Keratinocyte (primary cell): ENCODE results near the gene SMYD3. TPM values are rescaled to one million over a fixed set of nuclear protein-coding genes. Genes with fewer than 3 reads are reported as not detected.

Experiments
- DNase-seq: peaks from one replicate; pipeline ENCODE4 v3.0.0-alpha.2; 2011; ENCODE audit warnings: low read depth, missing footprints, low spot score
- FAIRE-seq: peaks from 2 replicates; lab custom pipeline; 2011; peaks lifted over from hg19 to GRCh38; lab: Jason Lieb, UNC
- H2AFZ ChIP-seq: 2 replicates; pipeline ENCODE4 v1.6.0; 2012; ENCODE audit warnings: low read length, control low read depth, inconsistent platforms; ENCODE audit not compliant: control insufficient read depth
- H3K27ac ChIP-seq: 2 replicates; pipeline ENCODE4 v1.5.1; 2011; ENCODE audit warnings: low read length; ENCODE audit not compliant: control insufficient read depth, insufficient read depth
- H3K27me3 ChIP-seq: 3 replicates; pipeline ENCODE4 v1.6.0; 2011; ENCODE audit warnings: low read length; ENCODE audit not compliant: control insufficient read depth, insufficient read depth; ENCODE audit errors: extremely low read depth
- H3K36me3 ChIP-seq, 2 experiments: 2 replicates in 1 of 2; 3 replicates in 1 of 2; pipeline ENCODE4 v1.5.1; 2011; ENCODE audit warnings: low read length in 2 of 2, mild to moderate bottlenecking in 1 of 2; ENCODE audit not compliant: control insufficient read depth in 2 of 2, insufficient read depth in 2 of 2; ENCODE audit errors: extremely low read depth in 1 of 2
- H3K4me1 ChIP-seq: 3 replicates; pipeline ENCODE4 v1.5.1; 2011; ENCODE audit warnings: low read length; ENCODE audit not compliant: control insufficient read depth, insufficient read depth; ENCODE audit errors: extremely low read depth
- H3K4me2 ChIP-seq: 3 replicates; pipeline ENCODE4 v1.6.0; 2011; ENCODE audit warnings: low read depth, low read length; ENCODE audit not compliant: control insufficient read depth, insufficient read depth; ENCODE audit errors: extremely low read depth
- H3K4me3 ChIP-seq, 3 experiments: fragments of 200-600 bp in 1 of 3; sonication (generic) in 1 of 3; 2 replicates in 2 of 3; 3 replicates in 1 of 3; pipeline ENCODE4 v1.5.1; 2011 to 2016; ENCODE audit warnings: low read length in 3 of 3, mild to moderate bottlenecking in 3 of 3, control low read depth in 2 of 3, inconsistent platforms in 1 of 3, low read depth in 1 of 3, mixed read lengths in 1 of 3, mixed run types in 1 of 3, moderate library complexity in 1 of 3; ENCODE audit not compliant: control insufficient read depth in 2 of 3, insufficient read depth in 2 of 3; ENCODE audit errors: extremely low read depth in 1 of 3
- H3K79me2 ChIP-seq: 2 replicates; pipeline ENCODE4 v1.6.0; 2012; ENCODE audit warnings: low read length; ENCODE audit not compliant: control insufficient read depth, insufficient read depth
- H3K9ac ChIP-seq: 3 replicates; pipeline ENCODE4 v1.6.0; 2011; ENCODE audit warnings: low read length; ENCODE audit not compliant: control insufficient read depth, insufficient read depth; ENCODE audit errors: extremely low read depth
- H3K9me1 ChIP-seq: 3 replicates; pipeline ENCODE4 v1.6.0; 2011; ENCODE audit warnings: low read length; ENCODE audit not compliant: control insufficient read depth, insufficient read depth; ENCODE audit errors: extremely low read depth
- H3K9me3 ChIP-seq: 2 replicates; pipeline ENCODE4 v1.5.1; 2012; ENCODE audit warnings: low read depth, low read length; ENCODE audit not compliant: control insufficient read depth
- H4K20me1 ChIP-seq: 3 replicates; pipeline ENCODE4 v1.6.0; 2011; ENCODE audit warnings: low read length; ENCODE audit not compliant: control insufficient read depth, insufficient read depth; ENCODE audit errors: extremely low read depth
- CTCF ChIP-seq, 3 experiments: IDR thresholded peaks in 1 of 3; conservative IDR thresholded peaks in 1 of 3; optimal IDR thresholded peaks in 1 of 3; 2 replicates in 2 of 3; 3 replicates in 1 of 3; pipeline versions ENCODE3 to v1.5.1; 2011; ENCODE audit warnings: low read length in 3 of 3, mild to moderate bottlenecking in 3 of 3, moderate library complexity in 2 of 3, control low read depth in 1 of 3, inconsistent platforms in 1 of 3; ENCODE audit not compliant: insufficient read depth in 2 of 3; ENCODE audit errors: extremely low read depth in 1 of 3
- EZH2 ChIP-seq: IDR thresholded peaks from one replicate; pipeline ENCODE4 v1.6.1; 2012; ENCODE audit warnings: inconsistent platforms, mild to moderate bottlenecking, low read length, moderate library complexity
- dilution Hi-C: fragments of 300-500 bp; cut with MboI; formaldehyde crosslinking; loops from one replicate; pipeline ENCODE4 v1.7.0; 2020; ENCODE audit warnings: low sequenced_read_pairs; ENCODE audit not compliant: extremely low pct_ligation_motif_present
- polyA plus RNA-seq, 5 experiments: library from polyadenylated mRNA; depleted of rRNA in 3 of 5; stranded (reverse) in 3 of 5; stranded (forward) in 1 of 5; unstranded in 1 of 5; fragments of >200 nt; gene quantifications; 1 replicate in 1 of 5; 2 replicates in 3 of 5; 3 replicates in 1 of 5; pipeline versions ENCODE4 v1.2.1 to v1.2.3, GENCODE V29; 2011 to 2012; ENCODE audit warnings: missing spikeins in 2 of 5, low read depth in 1 of 5, low replicate concordance in 1 of 5

SMYD3 gene
- polyA plus RNA-seq, 1 donor (not counting 4 experiments of a cell fraction or from before 2014, with no cell fraction given), result 31.0 TPM

GRCh38 chr1:245996811-245997210, 510.3 kb downstream of the SMYD3 start:
- DNase-seq (no peak), FAIRE-seq (no peak)
- H3K27ac ChIP-seq, result no peak overlapping the region
- no peaks in the 10 kb centered on the region for H3K9me3 ChIP-seq
- no peaks in the 10 kb centered on the region for H3K9me1 ChIP-seq
- no peak for TF ChIP-seq CTCF (optimal IDR thresholded peaks at IDR 0.05 in 1 of 3, IDR thresholded peaks at IDR 0.05 in 1 of 3, conservative IDR thresholded peaks at IDR 0.05 in 1 of 3; ENCODE audit: extremely low read depth in 1 of 3, insufficient read depth in 2 of 3, low read length in 3 of 3)
- TF ChIP-seq EZH2, result no peak
- no peaks in the 10 kb centered on the region for H3K27me3 ChIP-seq
- no peak overlapping the region for H3K9ac ChIP-seq
- H3K4me1 ChIP-seq, result peaks cover 14% of the 10 kb centered on the region
- dilution Hi-C loops, result no loop called here
- no peaks in the 10 kb centered on the region for H3K79me2 ChIP-seq
- H2AFZ ChIP-seq, result no peak overlapping the region
- no peaks in the 10 kb centered on the region for H3K36me3 ChIP-seq
- no peaks in the 10 kb centered on the region for H4K20me1 ChIP-seq
- no peak overlapping the region for H3K4me3 ChIP-seq
- H3K4me2 ChIP-seq, result no peak overlapping the region

GRCh38 chr1:245995474-245995873, 511.6 kb downstream of the SMYD3 start:
- H3K79me2 ChIP-seq, result no peaks in the 10 kb centered on the region
- DNase-seq (no peak), FAIRE-seq (no peak)
- H2AFZ ChIP-seq, result no peak overlapping the region
- peaks cover 12% of the 10 kb centered on the region for H3K4me1 ChIP-seq
- no peaks in the 10 kb centered on the region for H3K9me1 ChIP-seq
- TF ChIP-seq EZH2 (no peak), CTCF (optimal IDR thresholded peaks at IDR 0.05 in 1 of 3, IDR thresholded peaks at IDR 0.05 in 1 of 3, conservative IDR thresholded peaks at IDR 0.05 in 1 of 3; ENCODE audit: extremely low read depth in 1 of 3, insufficient read depth in 2 of 3, low read length in 3 of 3) (no peak)
- no peaks in the 10 kb centered on the region for H4K20me1 ChIP-seq
- no peak overlapping the region for H3K27ac ChIP-seq
- H3K4me2 ChIP-seq, result no peak overlapping the region
- dilution Hi-C loops, result no loop called here
- H3K9ac ChIP-seq, result no peak overlapping the region
- H3K9me3 ChIP-seq, result no peaks in the 10 kb centered on the region
- no peak overlapping the region for H3K4me3 ChIP-seq
- no peaks in the 10 kb centered on the region for H3K27me3 ChIP-seq
- no peaks in the 10 kb centered on the region for H3K36me3 ChIP-seq
